K562 (cell line): Measurements from ENCODE around the gene CTRB2. TPM values are rescaled to one million over a fixed set of nuclear protein-coding genes. Genes with fewer than 3 reads are reported as not detected.

Experiments used
- ATAC-seq: fragments of 200-7000 bp; cut with Tn5 transposase; 3 replicates; pipeline ENCODE4 v1.9.1; 2020; ENCODE audit warnings: moderate library complexity
- BruUV-seq: library from RNA; stranded (reverse); fragments of 400-500 nt; replicated peaks from 2 replicates; lab custom pipeline; 2021; lab: Mats Ljungman, UMichigan
- CTCF ChIA-PET: fragments of 300-600 bp; formaldehyde crosslinking; extraction: SDS; loops from one replicate; lab custom pipeline; 2021; ENCODE audit warnings: low intra/inter-chr PET ratio; lab: Yijun Ruan, JAX
- POLR2A ChIA-PET: fragments of 300-600, 350-650 bp; sonication (Branson Sonifier 250); formaldehyde crosslinking; extraction: SDS; loops from one replicate; lab custom pipeline; 2021; ENCODE audit warnings: antibody characterized with exemption, inconsistent platforms; lab: Yijun Ruan, JAX
- DNase-seq, 4 experiments: peaks; one replicate each; pipeline versions ENCODE4 v3.0.0 to v3.0.0-alpha.2; 2011 to 2018; ENCODE audit warnings: low spot score in 3 of 4, mixed read lengths in 3 of 4; ENCODE audit errors: extremely low read depth in 1 of 4
- FAIRE-seq: peaks from 2 replicates; lab custom pipeline; 2011; peaks lifted over from hg19 to GRCh38; lab: Jason Lieb, UNC
- H2AFZ ChIP-seq: 2 replicates; pipeline ENCODE4 v1.6.0; 2011; ENCODE audit warnings: low read depth, low read length, control low read depth, inconsistent platforms
- H3K27ac ChIP-seq: fragments of 200-600 bp; 3 replicates; pipeline ENCODE4 v1.8.0; 2011; ENCODE audit warnings: low read depth, mild to moderate bottlenecking, control low read depth, inconsistent platforms, low read length, moderate library complexity, mixed read lengths; ENCODE audit errors: extremely low read depth
- H3K27me3 ChIP-seq, 2 experiments: fragments of 300-600 bp in 1 of 2; 2 replicates in 1 of 2; 3 replicates in 1 of 2; pipeline versions ENCODE4 v1.6.0 to v1.8.0; 2011; ENCODE audit warnings: inconsistent platforms in 2 of 2, low read length in 2 of 2, mild to moderate bottlenecking in 1 of 2, mixed read lengths in 1 of 2, moderate library complexity in 1 of 2; ENCODE audit not compliant: control insufficient read depth in 2 of 2, insufficient read depth in 2 of 2
- H3K36me3 ChIP-seq: fragments of 300-600 bp; 3 replicates; pipeline ENCODE4 v1.8.0; 2011; ENCODE audit warnings: mild to moderate bottlenecking, low read length, inconsistent platforms; ENCODE audit not compliant: control insufficient read depth, insufficient read depth
- H3K4me1 ChIP-seq, 2 experiments: fragments of 200-600 bp in 1 of 2; replicated peaks in 1 of 2; 2 replicates in 1 of 2; 3 replicates in 1 of 2; pipeline versions ENCODE4 v1.5.1 to v1.8.0; 2011; ENCODE audit warnings: inconsistent platforms in 2 of 2, low read length in 2 of 2, mild to moderate bottlenecking in 1 of 2, mixed read lengths in 1 of 2, moderate library complexity in 1 of 2; ENCODE audit not compliant: control insufficient read depth in 2 of 2, insufficient read depth in 2 of 2
- H3K4me2 ChIP-seq: 2 replicates; pipeline ENCODE4 v1.6.1; 2011; ENCODE audit warnings: low read length, control low read depth, inconsistent platforms, mixed read lengths; ENCODE audit not compliant: insufficient read depth
- H3K4me3 ChIP-seq: fragments of 200-600 bp; sonication (generic), shearing (Covaris generic); 2 replicates; pipeline ENCODE4 v1.5.1; 2016; ENCODE audit warnings: control low read depth, inconsistent platforms
- H3K79me2 ChIP-seq: fragments of 200-600 bp; 3 replicates; pipeline ENCODE4 v1.8.0; 2011; ENCODE audit warnings: low read length, inconsistent platforms; ENCODE audit not compliant: control insufficient read depth, insufficient read depth
- H3K9ac ChIP-seq, 2 experiments: 2 replicates each; pipeline versions ENCODE4 v1.6.0 to v1.6.1; 2011; ENCODE audit warnings: low read depth in 2 of 2, low read length in 2 of 2, control low read depth in 1 of 2, inconsistent platforms in 1 of 2, mild to moderate bottlenecking in 1 of 2, mixed read lengths in 1 of 2; ENCODE audit not compliant: insufficient read depth in 1 of 2
- H3K9me1 ChIP-seq: one replicate; pipeline ENCODE4 v1.6.0; 2011; ENCODE audit warnings: inconsistent platforms, mild to moderate bottlenecking, low read length, moderate library complexity; ENCODE audit not compliant: control insufficient read depth, insufficient read depth
- H3K9me3 ChIP-seq: replicated peaks from 2 replicates; pipeline ENCODE4 v1.5.1; 2011; ENCODE audit warnings: low read depth, low read length, inconsistent platforms; ENCODE audit not compliant: control insufficient read depth, insufficient read depth
- H4K20me1 ChIP-seq: replicated peaks from 2 replicates; pipeline ENCODE4 v1.6.1; 2011; ENCODE audit warnings: low read length, inconsistent platforms, mixed read lengths; ENCODE audit not compliant: control insufficient read depth, insufficient read depth
- DACH1 ChIP-seq: fragments of 450-650 bp; IDR thresholded peaks from 2 replicates; pipeline ENCODE4 v1.6.1; 2018; ENCODE audit not compliant: partially characterized antibody
- NFYB ChIP-seq: IDR thresholded peaks from 2 replicates; pipeline ENCODE4 v1.6.1; 2011; ENCODE audit warnings: mild to moderate bottlenecking, moderate library complexity; ENCODE audit not compliant: insufficient read length; ENCODE audit errors: extremely low read depth
- PHTF2 ChIP-seq: fragments of 250-450 bp; sonication (Bioruptor Pico); IDR thresholded peaks from 2 replicates; pipeline ENCODE4 v1.5.0; 2021; ENCODE audit warnings: mild to moderate bottlenecking
- POLR2AphosphoS5 ChIP-seq: IDR thresholded peaks from 2 replicates; pipeline ENCODE4 v1.6.1; 2011; ENCODE audit warnings: mild to moderate bottlenecking, low read depth, low read length, moderate library complexity; ENCODE audit not compliant: control insufficient read depth, insufficient read depth
- POLR2G ChIP-seq: fragments of 200-400 bp; formaldehyde crosslinking; IDR thresholded peaks from 2 replicates; pipeline ENCODE4 v1.6.1; 2017; ENCODE audit warnings: low read depth, mild to moderate bottlenecking, antibody characterized with exemption, low read length, moderate library complexity
- TBP ChIP-seq: optimal IDR thresholded peaks from 2 replicates; pipeline ENCODE3; 2011; ENCODE audit warnings: low read depth, low read length, improper control_type of control experiment
- WGBS: fragments of 100-300 bp; shearing (Covaris generic); methylation state at CpG from one replicate; pipeline ENCODE4 v1.1.6; 2016; ENCODE audit warnings: low coverage, mixed read lengths; ENCODE audit not compliant: insufficient coverage; ENCODE audit errors: missing lambda C conversion rate; 5-methylcytosine and 5-hydroxymethylcytosine counted together
- in situ Hi-C: fragments of 300-500 bp; cut with MboI; formaldehyde crosslinking; loops from 4 replicates; pipeline ENCODE4 v1.15.0; 2018; ENCODE audit warnings: inconsistent platforms, mixed read lengths
- intact Hi-C: fragments of 100-400 bp; cut with micrococcal nuclease; formaldehyde crosslinking; loops from 2 replicates; pipeline ENCODE4 v1.14.2; 2022
- polyA plus RNA-seq, 8 experiments: library from polyadenylated mRNA; depleted of rRNA in 4 of 8; stranded (reverse) in 5 of 8; unstranded in 3 of 8; fragments of >200 nt; fragmentation: Nextera tagmentation in 2 of 8; fragmentation: Illumina TruSeq in 1 of 8; extraction: Ambion mirVana in 2 of 8; extraction: Trizol in 1 of 8; gene quantifications; 2 replicates each; pipeline versions ENCODE4 v1.2.1 to v1.2.3, GENCODE V29; 2011 to 2014; ENCODE audit warnings: inconsistent platforms in 1 of 8, missing spikeins in 1 of 8
- total RNA-seq, 7 experiments: library from RNA; depleted of rRNA in 6 of 7; stranded (reverse); fragments of >200 nt in 6 of 7; fragmentation: Illumina TruSeq in 2 of 7; extraction: Trizol in 2 of 7; gene quantifications; 2 replicates each; pipeline versions ENCODE4 v1.2.1 to v1.2.3, GENCODE V29; 2011 to 2021; ENCODE audit warnings: low replicate concordance in 1 of 7
- TF ChIP-seq, protein P1 (sequence below): IDR thresholded peaks from 2 replicates; pipeline ENCODE4 v1.6.1; 2011; ENCODE audit warnings: borderline replicate concordance, low read depth, mild to moderate bottlenecking, moderate library complexity, low read length; ENCODE audit not compliant: insufficient read depth, poor library complexity, severe bottlenecking
- TF ChIP-seq, protein P2 (sequence below): fragments of 250-450 bp; sonication (Bioruptor Pico); IDR thresholded peaks from 2 replicates; pipeline ENCODE4 v1.8.0; 2022; ENCODE audit warnings: inconsistent platforms, mild to moderate bottlenecking, moderate library complexity, borderline replicate concordance
- TF ChIP-seq, protein P3 (sequence below): sonication (generic); formaldehyde crosslinking; IDR thresholded peaks from 2 replicates; pipeline ENCODE4 v1.8.0; 2022; ENCODE audit warnings: mild to moderate bottlenecking, missing genetic modification reagents
- TF ChIP-seq, protein P4 (sequence below): fragments of 450-650 bp; IDR thresholded peaks from 2 replicates; pipeline ENCODE4 v1.6.1; 2017; ENCODE audit warnings: antibody characterized with exemption, mild to moderate bottlenecking

CTRB2 gene
- total and polyA plus RNA-seq, 9 of the 15 experiments (the other 6 are each of a cell fraction or from before 2014, with no cell fraction given) = 5.1 TPM; not detected in 8

DNA sequence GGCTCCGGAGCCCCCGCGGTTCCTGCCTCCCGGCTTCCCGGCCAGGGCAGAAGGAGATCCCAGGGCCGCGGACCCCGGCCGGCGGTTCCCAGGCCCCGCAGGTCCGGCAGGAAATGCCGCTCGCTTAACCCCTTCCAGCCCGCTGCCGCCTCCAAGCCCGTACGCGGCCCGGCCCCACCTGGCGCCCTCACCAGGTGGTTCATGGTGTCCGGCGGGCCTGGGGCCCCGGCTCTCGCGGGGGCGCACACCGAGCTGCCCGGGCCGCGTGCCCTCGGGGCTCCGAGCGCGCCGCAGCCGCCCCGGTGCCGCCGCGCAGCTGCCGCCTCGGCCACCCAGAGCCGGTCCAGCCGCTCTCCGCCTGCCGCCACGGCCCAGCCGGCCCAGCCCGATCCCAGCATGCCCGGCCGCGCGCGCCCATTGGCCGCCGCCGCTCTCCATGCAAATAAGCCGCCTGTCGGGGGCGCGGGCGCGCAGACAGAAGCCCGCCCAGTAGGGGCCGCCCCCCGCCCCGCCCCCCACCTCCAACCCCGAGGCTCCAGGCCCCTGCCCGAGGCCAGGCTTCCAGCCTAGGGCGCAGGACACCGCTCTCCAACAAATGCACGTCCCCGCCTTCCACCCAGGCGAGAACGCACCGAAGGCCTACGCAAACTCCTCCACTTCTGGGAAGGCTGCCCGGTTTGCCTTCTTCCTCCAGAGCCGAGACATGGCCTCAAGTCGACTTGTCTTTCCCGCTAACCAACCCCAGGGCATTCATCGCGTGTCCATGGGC lies 44.5 kb upstream of the CTRB2 start, which contains the start of gene BCAR1:
Gene BCAR1, minus strand, starts transcription at position 345 of the 769 bp plus-strand sequence. Its CDS starts 142 bp downstream, at position 203.
- peak within 1 kb of the TSS; percentile 82; the same call in 2 of the 3 replicates for H3K27ac ChIP-seq
- peak; percentile 71 for FAIRE-seq
- peaks cover 38% of the 10 kb centered on the region for H4K20me1 ChIP-seq
- H3K4me2 ChIP-seq = peak within 1 kb of the TSS; percentile 81
- DNase-seq = peak; percentile 92 to 96 (median 95)
- intact Hi-C loops = loop anchor here (5.0 kb wide), 2 partner anchors 71 to 136 kb away; no protein-coding TSS in a partner anchor
- CTCF ChIA-PET = interaction anchor here (0.7 to 1.1 kb wide), 3 partner anchors 135 to 265 kb away, joined by 3 to 5 read pairs (median 3); no protein-coding TSS in a partner anchor
- H3K9me1 ChIP-seq = peaks cover 6% of the 10 kb centered on the region
- H3K79me2 ChIP-seq = peaks cover 32% of the 10 kb centered on the region
- H3K9ac ChIP-seq = peak within 1 kb of the TSS; percentile 70 to 96
- in situ Hi-C loops = no loop called here
- H3K36me3 ChIP-seq = no peaks in the 10 kb centered on the region
- H3K9me3 ChIP-seq = no peaks in the 10 kb centered on the region
- POLR2A ChIA-PET = interaction anchor here (0.9 kb wide), 1 partner anchor 12 kb away, joined by 4 read pairs; no protein-coding TSS in a partner anchor
- peak within 1 kb of the TSS; percentile 84 for H3K4me3 ChIP-seq
- peak; percentile 91 for ATAC-seq
- no TSS peak for BruUV-seq
- 5% methylated on average over 42 of the region's 84 CpGs for WGBS
- H3K27me3 ChIP-seq = no peaks in the 10 kb centered on the region
- peaks cover 12 to 75% of the 10 kb centered on the region in 2 experiments; a peak in 3 of 5 replicates for H3K4me1 ChIP-seq
- peak within 1 kb of the TSS; percentile 90 for H2AFZ ChIP-seq
- TF ChIP-seq DACH1 (no peak), TBP (peak; percentile 53), POLR2G (peak; percentile 80), NFYB (peak; percentile 26), PHTF2 (CRISPR knock-in tag) (no peak), POLR2AphosphoS5 (peak; percentile 56; the same call in 1 of the 2 replicates)
- TF ChIP-seq, protein P1, sequence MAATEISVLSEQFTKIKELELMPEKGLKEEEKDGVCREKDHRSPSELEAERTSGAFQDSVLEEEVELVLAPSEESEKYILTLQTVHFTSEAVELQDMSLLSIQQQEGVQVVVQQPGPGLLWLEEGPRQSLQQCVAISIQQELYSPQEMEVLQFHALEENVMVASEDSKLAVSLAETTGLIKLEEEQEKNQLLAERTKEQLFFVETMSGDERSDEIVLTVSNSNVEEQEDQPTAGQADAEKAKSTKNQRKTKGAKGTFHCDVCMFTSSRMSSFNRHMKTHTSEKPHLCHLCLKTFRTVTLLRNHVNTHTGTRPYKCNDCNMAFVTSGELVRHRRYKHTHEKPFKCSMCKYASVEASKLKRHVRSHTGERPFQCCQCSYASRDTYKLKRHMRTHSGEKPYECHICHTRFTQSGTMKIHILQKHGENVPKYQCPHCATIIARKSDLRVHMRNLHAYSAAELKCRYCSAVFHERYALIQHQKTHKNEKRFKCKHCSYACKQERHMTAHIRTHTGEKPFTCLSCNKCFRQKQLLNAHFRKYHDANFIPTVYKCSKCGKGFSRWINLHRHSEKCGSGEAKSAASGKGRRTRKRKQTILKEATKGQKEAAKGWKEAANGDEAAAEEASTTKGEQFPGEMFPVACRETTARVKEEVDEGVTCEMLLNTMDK = peak; percentile 45
- TF ChIP-seq, protein P2, sequence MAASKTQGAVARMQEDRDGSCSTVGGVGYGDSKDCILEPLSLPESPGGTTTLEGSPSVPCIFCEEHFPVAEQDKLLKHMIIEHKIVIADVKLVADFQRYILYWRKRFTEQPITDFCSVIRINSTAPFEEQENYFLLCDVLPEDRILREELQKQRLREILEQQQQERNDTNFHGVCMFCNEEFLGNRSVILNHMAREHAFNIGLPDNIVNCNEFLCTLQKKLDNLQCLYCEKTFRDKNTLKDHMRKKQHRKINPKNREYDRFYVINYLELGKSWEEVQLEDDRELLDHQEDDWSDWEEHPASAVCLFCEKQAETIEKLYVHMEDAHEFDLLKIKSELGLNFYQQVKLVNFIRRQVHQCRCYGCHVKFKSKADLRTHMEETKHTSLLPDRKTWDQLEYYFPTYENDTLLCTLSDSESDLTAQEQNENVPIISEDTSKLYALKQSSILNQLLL = no peak
- TF ChIP-seq, protein P3, sequence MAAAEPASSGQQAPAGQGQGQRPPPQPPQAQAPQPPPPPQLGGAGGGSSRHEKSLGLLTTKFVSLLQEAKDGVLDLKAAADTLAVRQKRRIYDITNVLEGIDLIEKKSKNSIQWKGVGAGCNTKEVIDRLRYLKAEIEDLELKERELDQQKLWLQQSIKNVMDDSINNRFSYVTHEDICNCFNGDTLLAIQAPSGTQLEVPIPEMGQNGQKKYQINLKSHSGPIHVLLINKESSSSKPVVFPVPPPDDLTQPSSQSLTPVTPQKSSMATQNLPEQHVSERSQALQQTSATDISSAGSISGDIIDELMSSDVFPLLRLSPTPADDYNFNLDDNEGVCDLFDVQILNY = no peak
- TF ChIP-seq, protein P4, sequence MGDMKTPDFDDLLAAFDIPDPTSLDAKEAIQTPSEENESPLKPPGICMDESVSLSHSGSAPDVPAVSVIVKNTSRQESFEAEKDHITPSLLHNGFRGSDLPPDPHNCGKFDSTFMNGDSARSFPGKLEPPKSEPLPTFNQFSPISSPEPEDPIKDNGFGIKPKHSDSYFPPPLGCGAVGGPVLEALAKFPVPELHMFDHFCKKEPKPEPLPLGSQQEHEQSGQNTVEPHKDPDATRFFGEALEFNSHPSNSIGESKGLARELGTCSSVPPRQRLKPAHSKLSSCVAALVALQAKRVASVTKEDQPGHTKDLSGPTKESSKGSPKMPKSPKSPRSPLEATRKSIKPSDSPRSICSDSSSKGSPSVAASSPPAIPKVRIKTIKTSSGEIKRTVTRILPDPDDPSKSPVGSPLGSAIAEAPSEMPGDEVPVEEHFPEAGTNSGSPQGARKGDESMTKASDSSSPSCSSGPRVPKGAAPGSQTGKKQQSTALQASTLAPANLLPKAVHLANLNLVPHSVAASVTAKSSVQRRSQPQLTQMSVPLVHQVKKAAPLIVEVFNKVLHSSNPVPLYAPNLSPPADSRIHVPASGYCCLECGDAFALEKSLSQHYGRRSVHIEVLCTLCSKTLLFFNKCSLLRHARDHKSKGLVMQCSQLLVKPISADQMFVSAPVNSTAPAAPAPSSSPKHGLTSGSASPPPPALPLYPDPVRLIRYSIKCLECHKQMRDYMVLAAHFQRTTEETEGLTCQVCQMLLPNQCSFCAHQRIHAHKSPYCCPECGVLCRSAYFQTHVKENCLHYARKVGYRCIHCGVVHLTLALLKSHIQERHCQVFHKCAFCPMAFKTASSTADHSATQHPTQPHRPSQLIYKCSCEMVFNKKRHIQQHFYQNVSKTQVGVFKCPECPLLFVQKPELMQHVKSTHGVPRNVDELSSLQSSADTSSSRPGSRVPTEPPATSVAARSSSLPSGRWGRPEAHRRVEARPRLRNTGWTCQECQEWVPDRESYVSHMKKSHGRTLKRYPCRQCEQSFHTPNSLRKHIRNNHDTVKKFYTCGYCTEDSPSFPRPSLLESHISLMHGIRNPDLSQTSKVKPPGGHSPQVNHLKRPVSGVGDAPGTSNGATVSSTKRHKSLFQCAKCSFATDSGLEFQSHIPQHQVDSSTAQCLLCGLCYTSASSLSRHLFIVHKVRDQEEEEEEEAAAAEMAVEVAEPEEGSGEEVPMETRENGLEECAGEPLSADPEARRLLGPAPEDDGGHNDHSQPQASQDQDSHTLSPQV = peak; percentile 41; the same call in 1 of the 2 replicates
